HG03520 (cell line): ENCODE measurements around the gene GSX1.
A peak's percentile ranks its signal among the peaks of the same experiment; 100 is the strongest.

Source experiments
- ATAC-seq: cut with Tn5 transposase; IDR thresholded peaks from one replicate; pipeline ENCODE4 v1.9.1; 2021; ENCODE audit warnings: mild to moderate bottlenecking, moderate library complexity; ENCODE audit not compliant: unreplicated experiment

Gene GSX1

DNA sequence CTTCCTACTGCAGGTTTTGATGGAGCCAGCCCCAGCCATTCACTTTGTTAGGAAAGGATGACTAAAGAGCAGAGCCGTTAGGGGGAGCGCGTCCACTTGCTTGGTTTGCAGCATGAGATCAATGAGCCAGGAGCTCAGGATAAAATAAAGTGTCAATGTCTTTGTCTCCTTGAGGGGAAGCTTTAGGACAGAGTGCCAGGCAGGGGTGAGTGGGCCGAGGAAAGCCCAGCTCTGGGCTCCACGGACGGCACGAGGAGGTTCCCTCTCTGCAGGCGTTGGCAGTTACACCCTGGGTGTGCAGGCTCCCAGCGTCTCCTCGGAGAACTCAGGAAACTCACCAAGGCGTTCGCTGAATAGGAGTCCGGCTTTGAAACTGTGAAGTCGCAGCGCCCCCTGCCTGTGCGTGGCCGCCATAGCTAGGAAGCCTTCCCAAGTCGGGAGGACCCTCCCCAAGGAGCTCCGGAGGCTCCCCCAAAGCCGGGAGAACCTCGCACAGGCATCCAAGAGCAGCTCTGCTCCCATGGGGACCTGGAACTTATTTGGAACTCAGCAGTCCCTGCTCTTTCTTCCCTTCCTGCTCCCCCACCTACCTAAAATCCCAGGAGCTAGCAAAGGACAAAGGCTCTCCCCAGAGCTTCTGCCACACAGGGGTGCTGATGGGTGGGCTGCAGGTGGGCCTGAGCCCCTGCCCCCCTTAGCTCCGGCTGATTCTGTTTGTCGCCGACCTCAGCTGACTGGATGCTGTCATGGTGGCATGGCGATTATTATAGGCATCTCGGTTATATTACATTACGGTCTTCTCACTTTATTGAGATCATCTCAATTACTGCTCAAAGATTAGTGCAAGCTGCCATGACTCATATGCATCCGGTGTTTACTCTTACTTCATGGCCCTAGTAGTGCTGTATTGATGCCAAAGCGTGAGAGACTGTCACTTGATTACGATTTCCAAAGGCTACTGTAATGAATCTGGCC is 34.4 kb downstream of the GSX1 start:
- no peak for ATAC-seq

DNA sequence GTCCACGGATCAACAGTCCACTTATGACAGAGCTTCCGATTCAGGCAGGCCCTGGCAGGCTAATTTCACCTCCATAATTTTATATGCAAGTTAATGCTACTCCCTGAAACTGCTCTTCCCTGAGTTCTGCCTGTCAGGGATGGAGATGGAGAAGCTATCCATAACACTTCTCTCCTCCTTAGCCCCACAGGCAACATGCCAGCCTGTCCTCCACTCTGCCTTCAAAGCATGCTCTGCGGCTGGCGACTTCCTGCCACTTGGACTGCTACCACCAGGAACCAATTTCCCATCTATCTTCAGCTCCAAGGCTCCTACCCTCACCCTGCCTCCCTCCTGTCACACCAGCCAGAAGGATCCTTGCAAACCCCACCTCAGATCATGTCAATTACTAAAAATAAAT is 35.4 kb downstream of the GSX1 start:
- no peak for ATAC-seq

DNA sequence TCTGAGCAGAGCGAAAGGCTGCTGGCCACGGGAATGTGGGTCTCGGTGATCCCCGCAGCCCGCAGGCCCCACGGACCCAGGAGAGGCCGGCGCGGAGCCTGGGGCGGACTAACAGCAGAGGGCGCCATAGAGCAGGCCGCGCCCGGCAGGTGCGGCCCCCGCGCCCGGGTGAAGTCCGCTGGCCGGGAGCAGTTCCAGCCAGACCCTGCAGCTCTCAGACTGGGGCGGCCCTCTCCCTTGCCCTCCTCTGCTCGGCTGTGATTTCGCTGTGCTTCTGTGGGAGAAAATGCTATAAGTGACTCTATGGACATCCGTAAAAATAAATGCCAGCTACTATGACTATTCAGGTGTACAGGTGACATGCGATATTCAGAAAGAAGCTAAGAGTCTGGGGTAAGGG is 37.7 kb downstream of the GSX1 start:
- peak; percentile 64 for ATAC-seq

DNA sequence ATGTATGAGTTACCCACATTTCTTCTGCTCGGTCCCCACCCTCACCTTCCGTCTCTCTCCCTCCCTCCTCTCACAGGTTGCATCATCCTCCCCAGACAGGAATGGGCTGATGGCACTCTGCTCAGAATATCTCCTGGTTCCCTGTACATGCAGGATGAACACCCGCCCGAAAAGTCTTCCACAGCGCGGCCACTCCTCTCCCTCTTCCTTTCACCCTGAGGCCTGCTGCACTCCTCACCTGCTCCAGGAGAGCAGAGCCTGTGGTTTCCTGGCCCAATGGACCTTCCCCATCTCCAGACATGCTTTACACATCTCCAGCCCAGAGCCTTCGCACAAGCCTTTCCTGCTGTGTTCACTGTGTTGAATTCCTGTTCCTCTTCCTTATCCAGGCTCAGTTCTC is 40.9 kb downstream of the GSX1 start:
- ATAC-seq = no peak

DNA sequence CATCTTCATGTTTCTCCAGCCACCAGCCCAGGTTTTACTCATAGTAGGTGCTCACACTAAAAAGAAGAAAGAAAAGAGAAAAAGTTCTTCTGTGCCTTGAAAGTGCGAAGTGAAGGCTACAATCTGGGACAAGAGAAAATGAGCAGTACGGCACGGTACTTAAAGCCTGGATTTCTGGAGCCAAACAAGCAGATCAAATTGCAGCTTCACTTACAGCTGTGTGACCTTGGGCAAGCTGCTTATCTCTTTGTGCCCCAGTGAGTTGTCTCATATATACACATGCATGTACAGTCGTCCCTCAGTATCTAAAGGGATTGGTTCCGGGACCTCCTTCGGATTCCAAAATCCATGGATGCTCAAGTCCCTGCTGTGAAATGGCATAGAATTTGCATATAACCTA is 41.8 kb downstream of the GSX1 start:
- ATAC-seq = no peak

DNA sequence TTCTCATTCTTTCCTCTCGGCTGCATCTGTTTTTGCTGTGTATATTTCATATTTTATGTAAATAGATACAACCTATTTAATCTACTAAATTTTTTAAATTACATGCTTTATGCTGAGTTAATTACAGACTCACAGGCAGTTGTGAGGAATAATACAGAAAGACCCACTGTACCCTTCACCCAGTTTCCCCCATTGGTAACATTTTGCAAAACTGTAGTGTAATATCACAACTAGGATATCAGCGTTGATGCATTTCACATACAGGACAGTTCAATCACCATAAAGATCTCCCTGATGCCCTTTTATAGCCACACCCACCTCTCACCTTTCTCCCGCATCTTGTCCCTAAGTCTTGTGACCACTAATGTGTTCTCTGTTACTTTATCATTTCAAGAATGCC is 43.5 kb downstream of the GSX1 start:
- no peak for ATAC-seq

DNA sequence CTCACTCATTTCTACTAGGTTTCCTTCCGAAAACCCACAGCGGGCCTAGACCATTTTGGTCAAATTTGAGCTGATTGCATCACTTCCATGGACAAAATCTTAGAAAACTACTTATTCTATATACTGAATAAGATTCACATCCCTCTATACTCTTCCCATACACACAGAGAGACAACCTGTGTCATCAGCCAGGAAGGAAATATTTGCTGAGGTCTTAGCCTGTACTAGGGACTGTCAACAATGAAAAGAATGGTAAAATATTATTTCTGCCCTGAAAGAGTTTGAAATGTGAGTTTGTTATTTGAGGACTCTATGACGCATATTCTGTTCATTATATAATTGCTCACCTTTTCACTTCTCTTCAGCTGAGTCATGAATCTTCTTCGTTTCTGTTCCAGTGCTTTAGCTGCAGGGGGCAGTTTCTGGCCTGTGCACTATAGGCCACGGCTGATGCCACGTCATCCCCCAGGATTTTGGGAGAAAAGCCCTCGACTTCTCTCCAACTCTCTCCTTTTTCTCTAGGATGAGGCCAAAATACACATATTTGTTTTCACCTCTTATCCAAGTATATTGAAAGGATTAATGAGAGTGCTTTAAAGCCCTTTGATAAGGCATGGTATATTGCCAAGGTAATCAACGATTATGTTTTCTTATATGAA is 47.7 kb downstream of the GSX1 start:
- ATAC-seq = no peak

DNA sequence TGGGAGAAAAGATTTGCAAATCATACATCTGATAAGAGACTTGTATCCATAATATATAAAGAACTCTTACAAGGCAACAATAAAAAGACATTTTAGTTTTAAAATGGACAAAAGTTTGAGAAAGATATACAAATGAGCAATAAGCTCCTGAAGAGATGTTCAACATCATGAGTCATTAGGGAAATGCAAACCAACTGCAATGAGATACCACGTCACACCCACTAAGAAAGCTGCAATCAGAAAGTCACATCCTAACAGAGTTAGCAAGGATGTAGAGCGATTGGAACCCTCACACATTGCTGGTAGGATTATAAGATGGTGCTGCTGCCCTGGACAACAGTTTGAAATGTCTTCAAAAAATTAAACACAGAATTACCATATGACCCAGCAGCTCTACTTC is 50.3 kb downstream of the GSX1 start:
- ATAC-seq = no peak
